GM23338 (cell line): Measurements from ENCODE around the gene ATF7. TPM values are rescaled to one million over a fixed set of nuclear protein-coding genes. Genes with fewer than 3 reads are reported as not detected.

Source experiments
- ATAC-seq: fragments of 200-7000 bp; cut with Tn5 transposase; 3 replicates; pipeline ENCODE4 v1.9.1; 2020
- DNase-seq: peaks from one replicate; pipeline ENCODE4 v3.0.0-alpha.2; 2015; ENCODE audit warnings: low spot score
- H2AFZ ChIP-seq: fragments of 200-600 bp; sonication (generic); 2 replicates; pipeline ENCODE4 v1.8.0; 2016; ENCODE audit warnings: antibody characterized with exemption, mild to moderate bottlenecking, moderate library complexity
- H3F3A ChIP-seq: fragments of 200-600 bp; sonication (generic); replicated peaks from 2 replicates; pipeline ENCODE4 v1.8.0; 2017; ENCODE audit warnings: antibody characterized with exemption, mixed run types, low read depth
- H3K27ac ChIP-seq: fragments of 200-600 bp; sonication (generic); 2 replicates; pipeline ENCODE4 v1.6.1; 2016; ENCODE audit warnings: low read depth
- H3K27me3 ChIP-seq: fragments of 200-600 bp; sonication (generic); 2 replicates; pipeline ENCODE4 v1.8.0; 2016; ENCODE audit warnings: mild to moderate bottlenecking, mixed run types, moderate library complexity; ENCODE audit not compliant: insufficient read depth
- H3K36me3 ChIP-seq: fragments of 200-600 bp; sonication (generic); 2 replicates; pipeline ENCODE4 v1.8.0; 2016; ENCODE audit warnings: mild to moderate bottlenecking; ENCODE audit not compliant: insufficient read depth
- H3K4me1 ChIP-seq: fragments of 200-600 bp; sonication (generic); 2 replicates; pipeline ENCODE4 v1.8.0; 2016; ENCODE audit warnings: mild to moderate bottlenecking, moderate library complexity; ENCODE audit not compliant: insufficient read depth
- H3K4me2 ChIP-seq: fragments of 200-600 bp; sonication (generic); 2 replicates; pipeline ENCODE4 v1.7.1; 2017; ENCODE audit warnings: mixed run types
- H3K4me3 ChIP-seq: fragments of 200-600 bp; sonication (generic); 2 replicates; pipeline ENCODE4 v1.6.1; 2016; ENCODE audit warnings: mixed run types
- H3K79me2 ChIP-seq: fragments of 200-600 bp; sonication (generic); replicated peaks from 2 replicates; pipeline ENCODE4 v1.8.0; 2017; ENCODE audit warnings: mild to moderate bottlenecking; ENCODE audit not compliant: insufficient read depth
- H3K9me2 ChIP-seq: fragments of 200-600 bp; sonication (generic); 2 replicates; pipeline ENCODE4 v1.8.0; 2017; ENCODE audit not compliant: insufficient read depth
- H4K20me1 ChIP-seq: fragments of 200-600 bp; sonication (generic); replicated peaks from 2 replicates; pipeline ENCODE4 v1.8.0; 2017; ENCODE audit warnings: mild to moderate bottlenecking; ENCODE audit not compliant: insufficient read depth
- H3K27ac Mint-ChIP-seq: 2 replicates; pipeline ENCODE4 v1.8.0; 2020; ENCODE audit warnings: inconsistent platforms, mild to moderate bottlenecking, moderate library complexity, mixed read lengths
- H3K27me3 Mint-ChIP-seq: 3 replicates; pipeline ENCODE4 v1.8.0; 2022; ENCODE audit warnings: low read depth, mild to moderate bottlenecking, moderate library complexity, mixed read lengths, inconsistent platforms; ENCODE audit not compliant: insufficient read depth, poor library complexity
- H3K36me3 Mint-ChIP-seq: 3 replicates; pipeline ENCODE4 v1.8.0; 2021; ENCODE audit warnings: low read depth, mild to moderate bottlenecking, inconsistent platforms, moderate library complexity, mixed read lengths
- H3K4me1 Mint-ChIP-seq: 3 replicates; pipeline ENCODE4 v1.8.0; 2020; ENCODE audit warnings: mild to moderate bottlenecking, inconsistent platforms, mixed read lengths
- H3K4me3 Mint-ChIP-seq: 3 replicates; pipeline ENCODE4 v1.8.0; 2021; ENCODE audit warnings: moderate library complexity, mild to moderate bottlenecking, inconsistent platforms, mixed read lengths
- H3K9me3 Mint-ChIP-seq: 3 replicates; pipeline ENCODE4 v1.8.0; 2020; ENCODE audit warnings: moderate library complexity, mild to moderate bottlenecking, inconsistent platforms, mixed read lengths
- CREB1 ChIP-seq: fragments of 250-450 bp; sonication (Bioruptor Pico); IDR thresholded peaks from 2 replicates; pipeline ENCODE4 v1.5.0; 2020; ENCODE audit warnings: low read depth, mild to moderate bottlenecking, moderate library complexity
- EZH2 ChIP-seq: fragments of 200-600 bp; sonication (generic); IDR thresholded peaks from one replicate; pipeline ENCODE4 v1.8.0; 2017; ENCODE audit warnings: antibody characterized with exemption, mild to moderate bottlenecking, low read depth; ENCODE audit not compliant: unreplicated experiment
- EZH2phosphoT487 ChIP-seq: fragments of 200-600 bp; sonication (generic); IDR thresholded peaks from one replicate; pipeline ENCODE4 v1.8.1; 2018; ENCODE audit warnings: antibody characterized with exemption; ENCODE audit not compliant: unreplicated experiment
- JUNB ChIP-seq: IDR thresholded peaks from one replicate; pipeline ENCODE4 v1.6.1; 2016; ENCODE audit warnings: antibody characterized with exemption; ENCODE audit not compliant: unreplicated experiment
- POLR2AphosphoS5 ChIP-seq: IDR thresholded peaks from 2 replicates; pipeline ENCODE4 v1.6.1; 2016; ENCODE audit warnings: antibody characterized with exemption, low read depth
- REST ChIP-seq: IDR thresholded peaks from one replicate; pipeline ENCODE4 v1.6.1; 2018; ENCODE audit warnings: antibody characterized with exemption; ENCODE audit not compliant: unreplicated experiment
- STAT1 ChIP-seq: IDR thresholded peaks from one replicate; pipeline ENCODE4 v1.6.1; 2016; ENCODE audit warnings: antibody characterized with exemption; ENCODE audit not compliant: unreplicated experiment
- ZNF114 ChIP-seq: fragments of 250-450 bp; sonication (Bioruptor Pico); IDR thresholded peaks from 2 replicates; pipeline ENCODE4 v1.5.0; 2020; ENCODE audit warnings: mild to moderate bottlenecking, moderate library complexity
- polyA plus RNA-seq: library from polyadenylated mRNA; unstranded; fragments of >200 nt; fragmentation: Nextera tagmentation; extraction: Ambion mirVana; gene quantifications from 2 replicates; pipeline ENCODE4 v1.2.1, GENCODE V29; 2016
- total RNA-seq: library from RNA; depleted of rRNA; stranded (reverse); fragments of >200 nt; shearing (Covaris generic); gene quantifications from 2 replicates; pipeline ENCODE4 v1.2.3, GENCODE V29; 2014
- TF ChIP-seq, protein P1 (sequence below): fragments of 250-450 bp; sonication (Bioruptor Pico); IDR thresholded peaks from 2 replicates; pipeline ENCODE4 v1.5.0; 2020; ENCODE audit warnings: mild to moderate bottlenecking, moderate library complexity
- TF ChIP-seq, protein P2 (sequence below), 2 experiments: fragments of 200-600 bp in 1 of 2; sonication (generic) in 1 of 2; conservative IDR thresholded peaks; 2 replicates each; pipeline versions ENCODE4 v1.5.1 to v1.6.1; 2016 to 2017; ENCODE audit warnings: antibody characterized with exemption in 2 of 2, low read depth in 2 of 2, mild to moderate bottlenecking in 2 of 2, moderate library complexity in 1 of 2

ATF7 gene
- total and polyA plus RNA-seq, 2 experiments from 2014 or later = 13.9 to 16.3 TPM

DNA sequence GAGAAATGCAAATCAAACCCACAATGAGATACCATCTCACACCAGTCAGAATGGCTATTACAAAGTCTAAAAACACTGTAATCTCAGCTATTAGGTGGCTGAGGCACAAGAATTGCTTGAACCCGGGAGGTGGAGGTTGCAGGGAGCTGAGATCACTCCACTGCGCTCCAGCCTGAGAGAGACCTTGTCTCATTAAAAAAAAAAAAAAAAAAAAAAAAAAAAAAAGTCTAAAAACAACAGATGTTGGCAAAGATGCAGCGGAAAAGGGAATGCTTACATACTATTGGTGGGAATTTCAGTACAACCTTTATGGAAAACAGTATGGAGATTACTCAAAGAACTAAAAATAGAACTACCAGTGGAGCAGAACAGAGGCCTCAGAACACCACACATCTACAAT lies 19.0 kb upstream of the ATF7 start:
- peaks cover 2% of the 10 kb centered on the region for H3K27me3 Mint-ChIP-seq
- Histone ChIP-seq H3K4me1 (no peaks in the 10 kb centered on the region), H3K36me3 (no peaks in the 10 kb centered on the region), H3K27ac (no peak overlapping the region), H3K27me3 (no peaks in the 10 kb centered on the region), H3K4me3 (no peak overlapping the region), H3K9me2 (no peaks in the 10 kb centered on the region), H3F3A (no peaks in the 10 kb centered on the region), H3K79me2 (no peaks in the 10 kb centered on the region), H2AFZ (no peak overlapping the region), H4K20me1 (no peaks in the 10 kb centered on the region), H3K4me2 (no peak overlapping the region)
- ATAC-seq (no peak), DNase-seq (no peak)
- H3K4me3 Mint-ChIP-seq = no peak overlapping the region
- no peaks in the 10 kb centered on the region for H3K9me3 Mint-ChIP-seq
- TF ChIP-seq POLR2AphosphoS5 = no peak
- TF ChIP-seq ZNF114 (CRISPR knock-in tag) = no peak
- TF ChIP-seq, protein P1, sequence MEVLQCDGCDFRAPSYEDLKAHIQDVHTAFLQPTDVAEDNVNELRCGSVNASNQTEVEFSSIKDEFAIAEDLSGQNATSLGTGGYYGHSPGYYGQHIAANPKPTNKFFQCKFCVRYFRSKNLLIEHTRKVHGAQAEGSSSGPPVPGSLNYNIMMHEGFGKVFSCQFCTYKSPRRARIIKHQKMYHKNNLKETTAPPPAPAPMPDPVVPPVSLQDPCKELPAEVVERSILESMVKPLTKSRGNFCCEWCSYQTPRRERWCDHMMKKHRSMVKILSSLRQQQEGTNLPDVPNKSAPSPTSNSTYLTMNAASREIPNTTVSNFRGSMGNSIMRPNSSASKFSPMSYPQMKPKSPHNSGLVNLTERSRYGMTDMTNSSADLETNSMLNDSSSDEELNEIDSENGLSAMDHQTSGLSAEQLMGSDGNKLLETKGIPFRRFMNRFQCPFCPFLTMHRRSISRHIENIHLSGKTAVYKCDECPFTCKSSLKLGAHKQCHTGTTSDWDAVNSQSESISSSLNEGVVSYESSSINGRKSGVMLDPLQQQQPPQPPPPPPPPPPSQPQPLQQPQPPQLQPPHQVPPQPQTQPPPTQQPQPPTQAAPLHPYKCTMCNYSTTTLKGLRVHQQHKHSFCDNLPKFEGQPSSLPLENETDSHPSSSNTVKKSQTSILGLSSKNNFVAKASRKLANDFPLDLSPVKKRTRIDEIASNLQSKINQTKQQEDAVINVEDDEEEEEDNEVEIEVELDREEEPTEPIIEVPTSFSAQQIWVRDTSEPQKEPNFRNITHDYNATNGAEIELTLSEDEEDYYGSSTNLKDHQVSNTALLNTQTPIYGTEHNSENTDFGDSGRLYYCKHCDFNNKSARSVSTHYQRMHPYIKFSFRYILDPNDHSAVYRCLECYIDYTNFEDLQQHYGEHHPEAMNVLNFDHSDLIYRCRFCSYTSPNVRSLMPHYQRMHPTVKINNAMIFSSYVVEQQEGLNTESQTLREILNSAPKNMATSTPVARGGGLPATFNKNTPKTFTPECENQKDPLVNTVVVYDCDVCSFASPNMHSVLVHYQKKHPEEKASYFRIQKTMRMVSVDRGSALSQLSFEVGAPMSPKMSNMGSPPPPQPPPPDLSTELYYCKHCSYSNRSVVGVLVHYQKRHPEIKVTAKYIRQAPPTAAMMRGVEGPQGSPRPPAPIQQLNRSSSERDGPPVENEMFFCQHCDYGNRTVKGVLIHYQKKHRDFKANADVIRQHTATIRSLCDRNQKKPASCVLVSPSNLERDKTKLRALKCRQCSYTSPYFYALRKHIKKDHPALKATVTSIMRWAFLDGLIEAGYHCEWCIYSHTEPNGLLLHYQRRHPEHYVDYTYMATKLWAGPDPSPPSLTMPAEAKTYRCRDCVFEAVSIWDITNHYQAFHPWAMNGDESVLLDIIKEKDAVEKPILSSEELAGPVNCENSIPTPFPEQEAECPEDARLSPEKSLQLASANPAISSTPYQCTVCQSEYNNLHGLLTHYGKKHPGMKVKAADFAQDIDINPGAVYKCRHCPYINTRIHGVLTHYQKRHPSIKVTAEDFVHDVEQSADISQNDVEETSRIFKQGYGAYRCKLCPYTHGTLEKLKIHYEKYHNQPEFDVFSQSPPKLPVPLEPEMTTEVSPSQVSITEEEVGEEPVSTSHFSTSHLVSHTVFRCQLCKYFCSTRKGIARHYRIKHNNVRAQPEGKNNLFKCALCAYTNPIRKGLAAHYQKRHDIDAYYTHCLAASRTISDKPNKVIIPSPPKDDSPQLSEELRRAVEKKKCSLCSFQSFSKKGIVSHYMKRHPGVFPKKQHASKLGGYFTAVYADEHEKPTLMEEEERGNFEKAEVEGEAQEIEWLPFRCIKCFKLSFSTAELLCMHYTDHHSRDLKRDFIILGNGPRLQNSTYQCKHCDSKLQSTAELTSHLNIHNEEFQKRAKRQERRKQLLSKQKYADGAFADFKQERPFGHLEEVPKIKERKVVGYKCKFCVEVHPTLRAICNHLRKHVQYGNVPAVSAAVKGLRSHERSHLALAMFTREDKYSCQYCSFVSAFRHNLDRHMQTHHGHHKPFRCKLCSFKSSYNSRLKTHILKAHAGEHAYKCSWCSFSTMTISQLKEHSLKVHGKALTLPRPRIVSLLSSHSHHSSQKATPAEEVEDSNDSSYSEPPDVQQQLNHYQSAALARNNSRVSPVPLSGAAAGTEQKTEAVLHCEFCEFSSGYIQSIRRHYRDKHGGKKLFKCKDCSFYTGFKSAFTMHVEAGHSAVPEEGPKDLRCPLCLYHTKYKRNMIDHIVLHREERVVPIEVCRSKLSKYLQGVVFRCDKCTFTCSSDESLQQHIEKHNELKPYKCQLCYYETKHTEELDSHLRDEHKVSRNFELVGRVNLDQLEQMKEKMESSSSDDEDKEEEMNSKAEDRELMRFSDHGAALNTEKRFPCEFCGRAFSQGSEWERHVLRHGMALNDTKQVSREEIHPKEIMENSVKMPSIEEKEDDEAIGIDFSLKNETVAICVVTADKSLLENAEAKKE (CRISPR knock-in tag) = no peak
- TF ChIP-seq, protein P2, sequence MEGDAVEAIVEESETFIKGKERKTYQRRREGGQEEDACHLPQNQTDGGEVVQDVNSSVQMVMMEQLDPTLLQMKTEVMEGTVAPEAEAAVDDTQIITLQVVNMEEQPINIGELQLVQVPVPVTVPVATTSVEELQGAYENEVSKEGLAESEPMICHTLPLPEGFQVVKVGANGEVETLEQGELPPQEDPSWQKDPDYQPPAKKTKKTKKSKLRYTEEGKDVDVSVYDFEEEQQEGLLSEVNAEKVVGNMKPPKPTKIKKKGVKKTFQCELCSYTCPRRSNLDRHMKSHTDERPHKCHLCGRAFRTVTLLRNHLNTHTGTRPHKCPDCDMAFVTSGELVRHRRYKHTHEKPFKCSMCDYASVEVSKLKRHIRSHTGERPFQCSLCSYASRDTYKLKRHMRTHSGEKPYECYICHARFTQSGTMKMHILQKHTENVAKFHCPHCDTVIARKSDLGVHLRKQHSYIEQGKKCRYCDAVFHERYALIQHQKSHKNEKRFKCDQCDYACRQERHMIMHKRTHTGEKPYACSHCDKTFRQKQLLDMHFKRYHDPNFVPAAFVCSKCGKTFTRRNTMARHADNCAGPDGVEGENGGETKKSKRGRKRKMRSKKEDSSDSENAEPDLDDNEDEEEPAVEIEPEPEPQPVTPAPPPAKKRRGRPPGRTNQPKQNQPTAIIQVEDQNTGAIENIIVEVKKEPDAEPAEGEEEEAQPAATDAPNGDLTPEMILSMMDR (conservative IDR thresholded peaks at IDR 0.05; ENCODE audit: low read depth in 2 of 2) = no peak
- no peak for TF ChIP-seq STAT1
- TF ChIP-seq EZH2phosphoT487 = no peak
- no peak for TF ChIP-seq CREB1 (CRISPR knock-in tag)
- no peak for TF ChIP-seq REST
- no peak for TF ChIP-seq JUNB
- no peak for TF ChIP-seq EZH2
- no peaks in the 10 kb centered on the region for H3K4me1 Mint-ChIP-seq
- no peaks in the 10 kb centered on the region for H3K36me3 Mint-ChIP-seq
- H3K27ac Mint-ChIP-seq = no peak overlapping the region
